Liver (tissue), 9 donors: ENCODE data around the gene IL12RB1. TPM values are rescaled to one million over a fixed set of nuclear protein-coding genes. Genes with fewer than 3 reads are reported as not detected.

Source experiments
- DNase-seq: peaks from one replicate; pipeline ENCODE4 v3.0.0-alpha.2; 2017; ENCODE audit warnings: low spot score
- H3K27ac ChIP-seq, 2 donors: one replicate each; pipeline ENCODE4 v1.7.0; 2013; ENCODE audit warnings: inconsistent platforms in 2 of 2, low read length in 2 of 2, control low read depth in 1 of 2, low read depth in 1 of 2, mild to moderate bottlenecking in 1 of 2
- H3K27me3 ChIP-seq, 4 donors: one replicate each; pipeline versions ENCODE4 v1.6.1 to v1.7.0; 2013; ENCODE audit warnings: low read length in 3 of 4, inconsistent platforms in 1 of 4, mild to moderate bottlenecking in 1 of 4, moderate library complexity in 1 of 4; ENCODE audit not compliant: control insufficient read depth in 4 of 4, insufficient read depth in 4 of 4
- H3K36me3 ChIP-seq, 4 donors: one replicate each; pipeline versions ENCODE4 v1.6.1 to v1.7.0; 2013; ENCODE audit warnings: low read length in 3 of 4, mild to moderate bottlenecking in 3 of 4, low read depth in 1 of 4, moderate library complexity in 1 of 4; ENCODE audit not compliant: control insufficient read depth in 4 of 4, insufficient read depth in 3 of 4
- H3K4me1 ChIP-seq, 4 donors: one replicate each; pipeline versions ENCODE4 v1.6.1 to v1.7.0; 2013; ENCODE audit warnings: low read length in 3 of 4, mild to moderate bottlenecking in 3 of 4, moderate library complexity in 1 of 4; ENCODE audit not compliant: control insufficient read depth in 4 of 4, insufficient read depth in 4 of 4
- H3K4me3 ChIP-seq, 3 donors: one replicate each; pipeline versions ENCODE4 v1.6.1 to v1.7.0; 2013; ENCODE audit warnings: low read length in 3 of 3, control low read depth in 1 of 3, low read depth in 1 of 3, mild to moderate bottlenecking in 1 of 3
- H3K9ac ChIP-seq, 2 donors: one replicate each; pipeline ENCODE4 v1.7.0; 2013; ENCODE audit warnings: low read length in 2 of 2, mild to moderate bottlenecking in 2 of 2, moderate library complexity in 2 of 2, control low read depth in 1 of 2, low read depth in 1 of 2
- H3K9me3 ChIP-seq, 4 donors: one replicate each; pipeline versions ENCODE4 v1.6.1 to v1.7.0; 2013; ENCODE audit warnings: low read length in 3 of 4; ENCODE audit not compliant: control insufficient read depth in 4 of 4
- EGR1 ChIP-seq, 2 donors: IDR thresholded peaks; 2 replicates each; pipeline ENCODE4 v1.6.1; 2016 to 2018; ENCODE audit warnings: antibody characterized with exemption in 2 of 2, low read depth in 2 of 2
- FOXA1 ChIP-seq: IDR thresholded peaks from 2 replicates; pipeline ENCODE4 v1.6.1; 2016; ENCODE audit warnings: antibody characterized with exemption
- FOXA2 ChIP-seq: IDR thresholded peaks from 2 replicates; pipeline ENCODE4 v1.6.1; 2016; ENCODE audit warnings: antibody characterized with exemption
- GABPA ChIP-seq, 2 donors: IDR thresholded peaks in 1 of 2; conservative IDR thresholded peaks in 1 of 2; 2 replicates each; pipeline ENCODE4 v1.6.1; 2016; ENCODE audit warnings: antibody characterized with exemption in 2 of 2, mild to moderate bottlenecking in 1 of 2, moderate library complexity in 1 of 2
- HNF4A ChIP-seq, 2 donors: conservative IDR thresholded peaks; 2 replicates each; pipeline ENCODE4 v1.6.1; 2016; ENCODE audit warnings: antibody characterized with exemption in 2 of 2, mild to moderate bottlenecking in 2 of 2
- HNF4G ChIP-seq: IDR thresholded peaks from 2 replicates; pipeline ENCODE4 v1.6.1; 2016; ENCODE audit warnings: antibody characterized with exemption
- JUND ChIP-seq, 2 donors: IDR thresholded peaks; 2 replicates each; pipeline ENCODE4 v1.6.1; 2016; ENCODE audit warnings: antibody characterized with exemption in 2 of 2
- NR2F2 ChIP-seq: IDR thresholded peaks from 2 replicates; pipeline ENCODE4 v1.6.1; 2016; ENCODE audit warnings: antibody characterized with exemption
- RAD21 ChIP-seq, 2 donors: IDR thresholded peaks; 2 replicates each; pipeline ENCODE4 v1.6.1; 2016; ENCODE audit warnings: antibody characterized with exemption in 2 of 2, mild to moderate bottlenecking in 2 of 2
- RXRA ChIP-seq, 2 donors: IDR thresholded peaks; 2 replicates each; pipeline ENCODE4 v1.6.1; 2017 to 2018; ENCODE audit warnings: antibody characterized with exemption in 2 of 2, mild to moderate bottlenecking in 1 of 2
- SP1 ChIP-seq: IDR thresholded peaks from 2 replicates; pipeline ENCODE4 v1.6.1; 2018; ENCODE audit warnings: antibody characterized with exemption, mild to moderate bottlenecking
- TAF1 ChIP-seq: conservative IDR thresholded peaks from 2 replicates; pipeline ENCODE4 v1.6.1; 2016; ENCODE audit warnings: antibody characterized with exemption, mild to moderate bottlenecking
- YY1 ChIP-seq: IDR thresholded peaks from 2 replicates; pipeline ENCODE4 v1.6.1; 2016; ENCODE audit warnings: antibody characterized with exemption, mild to moderate bottlenecking
- WGBS: extraction: QIAGEN DNeasy Blood & Tissue Kit; methylation state at CpG from one replicate; pipeline ENCODE4 v1.1.7; 2013; 5-methylcytosine and 5-hydroxymethylcytosine counted together
- polyA plus RNA-seq, 2 donors: library from polyadenylated mRNA; stranded (reverse) in 1 of 2; unstranded in 1 of 2; fragments of 200-250 nt in 1 of 2; fragments of >200 nt in 1 of 2; fragmentation: Nextera tagmentation in 1 of 2; extraction: Ambion mirVana in 1 of 2; gene quantifications; one replicate each; pipeline versions ENCODE4 v1.2.1 to v1.2.3, GENCODE V29; 2013 to 2015
- total RNA-seq, 2 donors: library from RNA; depleted of rRNA; stranded (reverse); fragments of >200 nt; gene quantifications; one replicate each; pipeline ENCODE4 v1.2.3, GENCODE V29; 2014
- TF ChIP-seq, protein P1 (sequence below): IDR thresholded peaks from 2 replicates; pipeline ENCODE4 v1.6.1; 2016; ENCODE audit warnings: antibody characterized with exemption, mild to moderate bottlenecking
- TF ChIP-seq, protein P2 (sequence below): IDR thresholded peaks from 2 replicates; pipeline ENCODE4 v1.6.1; 2016; ENCODE audit warnings: antibody characterized with exemption
- TF ChIP-seq, protein P3 (sequence below): fragments of 150-350 bp; IDR thresholded peaks from 2 replicates; pipeline ENCODE4 v1.5.1; 2017; ENCODE audit warnings: improper control_type of control experiment, low read depth, low read length; ENCODE audit not compliant: missing input control
- TF ChIP-seq, protein P4 (sequence below): IDR thresholded peaks from 2 replicates; pipeline ENCODE4 v1.6.1; 2016; ENCODE audit warnings: antibody characterized with exemption
- TF ChIP-seq, protein P5 (sequence below): IDR thresholded peaks from 2 replicates; pipeline ENCODE4 v1.6.1; 2016; ENCODE audit warnings: antibody characterized with exemption
- donor health status: healthy.
- donor health status: healthy.
- donor health status: healthy.
- donor health status: healthy.
- donor health status: healthy.

Gene IL12RB1
- total and polyA plus RNA-seq, 4 donors, result 0.43 to 2.4 (median 1.1) TPM

DNA sequence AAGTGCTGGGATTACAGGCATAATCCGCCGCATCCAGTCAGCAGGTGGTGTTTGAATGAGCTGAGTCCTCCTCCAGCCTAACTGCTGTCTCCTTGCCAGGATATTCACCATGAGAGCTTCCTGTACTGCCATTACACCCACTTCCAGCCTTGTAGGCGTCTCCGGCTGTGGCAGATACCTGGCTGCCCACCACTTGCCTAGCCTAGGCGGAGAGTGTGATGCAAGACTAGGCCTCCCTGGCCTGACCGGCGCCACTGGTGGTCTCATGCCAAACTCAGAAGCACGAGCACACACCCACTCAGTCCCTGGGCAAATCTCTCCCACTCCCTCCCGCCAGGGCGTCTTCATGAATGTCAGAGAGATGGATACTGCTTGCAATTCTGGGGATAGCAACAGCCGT, 16.6 kb downstream of the IL12RB1 start:
- no peaks in the 10 kb centered on the region for H3K9me3 ChIP-seq
- no peak for DNase-seq
- H3K4me3 ChIP-seq, result no peak overlapping the region
- TF ChIP-seq JUND (IDR thresholded peaks at IDR 0.05), result no peak
- TF ChIP-seq TAF1, result no peak
- no peak for TF ChIP-seq GABPA (IDR thresholded peaks at IDR 0.05 in 1 of 2, conservative IDR thresholded peaks at IDR 0.05 in 1 of 2)
- no peak for TF ChIP-seq RAD21 (IDR thresholded peaks at IDR 0.05)
- TF ChIP-seq SP1, result no peak
- no peak for TF ChIP-seq HNF4G
- no peak for TF ChIP-seq FOXA1
- TF ChIP-seq RXRA (IDR thresholded peaks at IDR 0.05), result no peak
- no peak for TF ChIP-seq NR2F2
- TF ChIP-seq, protein P1, sequence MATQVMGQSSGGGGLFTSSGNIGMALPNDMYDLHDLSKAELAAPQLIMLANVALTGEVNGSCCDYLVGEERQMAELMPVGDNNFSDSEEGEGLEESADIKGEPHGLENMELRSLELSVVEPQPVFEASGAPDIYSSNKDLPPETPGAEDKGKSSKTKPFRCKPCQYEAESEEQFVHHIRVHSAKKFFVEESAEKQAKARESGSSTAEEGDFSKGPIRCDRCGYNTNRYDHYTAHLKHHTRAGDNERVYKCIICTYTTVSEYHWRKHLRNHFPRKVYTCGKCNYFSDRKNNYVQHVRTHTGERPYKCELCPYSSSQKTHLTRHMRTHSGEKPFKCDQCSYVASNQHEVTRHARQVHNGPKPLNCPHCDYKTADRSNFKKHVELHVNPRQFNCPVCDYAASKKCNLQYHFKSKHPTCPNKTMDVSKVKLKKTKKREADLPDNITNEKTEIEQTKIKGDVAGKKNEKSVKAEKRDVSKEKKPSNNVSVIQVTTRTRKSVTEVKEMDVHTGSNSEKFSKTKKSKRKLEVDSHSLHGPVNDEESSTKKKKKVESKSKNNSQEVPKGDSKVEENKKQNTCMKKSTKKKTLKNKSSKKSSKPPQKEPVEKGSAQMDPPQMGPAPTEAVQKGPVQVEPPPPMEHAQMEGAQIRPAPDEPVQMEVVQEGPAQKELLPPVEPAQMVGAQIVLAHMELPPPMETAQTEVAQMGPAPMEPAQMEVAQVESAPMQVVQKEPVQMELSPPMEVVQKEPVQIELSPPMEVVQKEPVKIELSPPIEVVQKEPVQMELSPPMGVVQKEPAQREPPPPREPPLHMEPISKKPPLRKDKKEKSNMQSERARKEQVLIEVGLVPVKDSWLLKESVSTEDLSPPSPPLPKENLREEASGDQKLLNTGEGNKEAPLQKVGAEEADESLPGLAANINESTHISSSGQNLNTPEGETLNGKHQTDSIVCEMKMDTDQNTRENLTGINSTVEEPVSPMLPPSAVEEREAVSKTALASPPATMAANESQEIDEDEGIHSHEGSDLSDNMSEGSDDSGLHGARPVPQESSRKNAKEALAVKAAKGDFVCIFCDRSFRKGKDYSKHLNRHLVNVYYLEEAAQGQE, result no peak
- TF ChIP-seq, protein P2, sequence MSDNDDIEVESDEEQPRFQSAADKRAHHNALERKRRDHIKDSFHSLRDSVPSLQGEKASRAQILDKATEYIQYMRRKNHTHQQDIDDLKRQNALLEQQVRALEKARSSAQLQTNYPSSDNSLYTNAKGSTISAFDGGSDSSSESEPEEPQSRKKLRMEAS, result no peak
- TF ChIP-seq, protein P3, sequence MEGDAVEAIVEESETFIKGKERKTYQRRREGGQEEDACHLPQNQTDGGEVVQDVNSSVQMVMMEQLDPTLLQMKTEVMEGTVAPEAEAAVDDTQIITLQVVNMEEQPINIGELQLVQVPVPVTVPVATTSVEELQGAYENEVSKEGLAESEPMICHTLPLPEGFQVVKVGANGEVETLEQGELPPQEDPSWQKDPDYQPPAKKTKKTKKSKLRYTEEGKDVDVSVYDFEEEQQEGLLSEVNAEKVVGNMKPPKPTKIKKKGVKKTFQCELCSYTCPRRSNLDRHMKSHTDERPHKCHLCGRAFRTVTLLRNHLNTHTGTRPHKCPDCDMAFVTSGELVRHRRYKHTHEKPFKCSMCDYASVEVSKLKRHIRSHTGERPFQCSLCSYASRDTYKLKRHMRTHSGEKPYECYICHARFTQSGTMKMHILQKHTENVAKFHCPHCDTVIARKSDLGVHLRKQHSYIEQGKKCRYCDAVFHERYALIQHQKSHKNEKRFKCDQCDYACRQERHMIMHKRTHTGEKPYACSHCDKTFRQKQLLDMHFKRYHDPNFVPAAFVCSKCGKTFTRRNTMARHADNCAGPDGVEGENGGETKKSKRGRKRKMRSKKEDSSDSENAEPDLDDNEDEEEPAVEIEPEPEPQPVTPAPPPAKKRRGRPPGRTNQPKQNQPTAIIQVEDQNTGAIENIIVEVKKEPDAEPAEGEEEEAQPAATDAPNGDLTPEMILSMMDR, result no peak
- no peak for TF ChIP-seq EGR1 (IDR thresholded peaks at IDR 0.05; ENCODE audit: low read depth in 2 of 2)
- TF ChIP-seq HNF4A (conservative IDR thresholded peaks at IDR 0.05), result no peak
- TF ChIP-seq, protein P4, sequence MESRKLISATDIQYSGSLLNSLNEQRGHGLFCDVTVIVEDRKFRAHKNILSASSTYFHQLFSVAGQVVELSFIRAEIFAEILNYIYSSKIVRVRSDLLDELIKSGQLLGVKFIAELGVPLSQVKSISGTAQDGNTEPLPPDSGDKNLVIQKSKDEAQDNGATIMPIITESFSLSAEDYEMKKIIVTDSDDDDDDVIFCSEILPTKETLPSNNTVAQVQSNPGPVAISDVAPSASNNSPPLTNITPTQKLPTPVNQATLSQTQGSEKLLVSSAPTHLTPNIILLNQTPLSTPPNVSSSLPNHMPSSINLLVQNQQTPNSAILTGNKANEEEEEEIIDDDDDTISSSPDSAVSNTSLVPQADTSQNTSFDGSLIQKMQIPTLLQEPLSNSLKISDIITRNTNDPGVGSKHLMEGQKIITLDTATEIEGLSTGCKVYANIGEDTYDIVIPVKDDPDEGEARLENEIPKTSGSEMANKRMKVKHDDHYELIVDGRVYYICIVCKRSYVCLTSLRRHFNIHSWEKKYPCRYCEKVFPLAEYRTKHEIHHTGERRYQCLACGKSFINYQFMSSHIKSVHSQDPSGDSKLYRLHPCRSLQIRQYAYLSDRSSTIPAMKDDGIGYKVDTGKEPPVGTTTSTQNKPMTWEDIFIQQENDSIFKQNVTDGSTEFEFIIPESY, result no peak
- no peak for TF ChIP-seq YY1
- TF ChIP-seq, protein P5, sequence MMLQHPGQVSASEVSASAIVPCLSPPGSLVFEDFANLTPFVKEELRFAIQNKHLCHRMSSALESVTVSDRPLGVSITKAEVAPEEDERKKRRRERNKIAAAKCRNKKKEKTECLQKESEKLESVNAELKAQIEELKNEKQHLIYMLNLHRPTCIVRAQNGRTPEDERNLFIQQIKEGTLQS, result no peak
- no peak for TF ChIP-seq FOXA2
- 86% methylated on average over 11 of the region's 11 CpGs for WGBS
- H3K9ac ChIP-seq, result no peak overlapping the region
- no peaks in the 10 kb centered on the region for H3K4me1 ChIP-seq
- no peak overlapping the region for H3K27ac ChIP-seq
- no peaks in the 10 kb centered on the region for H3K27me3 ChIP-seq
- no peaks in the 10 kb centered on the region for H3K36me3 ChIP-seq
